Duodenal mucosa (tissue), 2 donors: Measurements from ENCODE around the gene MSRB3.
"Not testable (repeated sequence)": the region's sequence is repeated elsewhere in the genome, so short reads cannot be mapped to it uniquely, and the experiment has no call there.

Experiments
- H3K27ac ChIP-seq: one replicate; pipeline ENCODE4 v1.7.0; 2013; ENCODE audit warnings: low read depth, low read length
- H3K27me3 ChIP-seq, 2 donors: one replicate each; pipeline ENCODE4 v1.7.0; 2013; ENCODE audit warnings: low read length in 2 of 2, control low read depth in 1 of 2; ENCODE audit not compliant: insufficient read depth in 2 of 2, control insufficient read depth in 1 of 2
- H3K36me3 ChIP-seq, 2 donors: one replicate each; pipeline ENCODE4 v1.7.0; 2013; ENCODE audit warnings: low read length in 2 of 2, control low read depth in 1 of 2; ENCODE audit not compliant: insufficient read depth in 2 of 2, control insufficient read depth in 1 of 2
- H3K4me1 ChIP-seq, 2 donors: one replicate each; pipeline ENCODE4 v1.7.0; 2013; ENCODE audit warnings: low read length in 2 of 2, control low read depth in 1 of 2; ENCODE audit not compliant: insufficient read depth in 2 of 2, control insufficient read depth in 1 of 2
- H3K4me3 ChIP-seq, 2 donors: one replicate each; pipeline ENCODE4 v1.7.0; 2013; ENCODE audit warnings: low read length in 2 of 2, low read depth in 1 of 2
- H3K9ac ChIP-seq, 2 donors: one replicate each; pipeline ENCODE4 v1.7.0; 2013; ENCODE audit warnings: low read length in 2 of 2, low read depth in 1 of 2
- H3K9me3 ChIP-seq, 2 donors: one replicate each; pipeline ENCODE4 v1.7.0; 2013; ENCODE audit warnings: low read length in 2 of 2, control low read depth in 1 of 2; ENCODE audit not compliant: control insufficient read depth in 1 of 2

MSRB3 gene

DNA sequence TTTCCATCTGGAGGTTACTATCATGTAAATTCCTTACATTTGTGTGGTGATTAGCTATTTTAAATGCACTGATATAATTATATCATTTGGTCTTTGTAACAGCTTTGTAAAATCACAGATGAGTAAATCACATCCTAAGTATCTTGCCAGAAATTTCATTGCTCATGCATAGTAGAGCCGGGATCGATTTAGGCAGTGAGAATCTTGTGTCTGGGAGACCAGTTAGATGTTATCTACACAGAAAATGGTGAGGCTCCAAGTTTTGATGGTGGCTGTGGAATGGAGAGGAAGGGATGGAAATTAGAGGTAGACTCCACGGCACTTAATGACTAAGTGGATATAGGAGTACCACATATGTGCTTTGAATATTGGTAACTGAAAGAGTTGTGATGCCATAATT is 156.3 kb downstream of the MSRB3 start:
- Histone ChIP-seq H3K4me1 (no peaks in the 10 kb centered on the region), H3K27me3 (no peaks in the 10 kb centered on the region), H3K4me3 (no peak overlapping the region), H3K9ac (no peak overlapping the region), H3K27ac (no peak overlapping the region), H3K9me3 (no peaks in the 10 kb centered on the region), H3K36me3 (no peaks in the 10 kb centered on the region)

GRCh38 chr12:65443038-65443437 is 164.6 kb downstream of the MSRB3 start:
- Histone ChIP-seq H3K27me3 (no peaks in the 10 kb centered on the region), H3K4me1 (peaks cover 0 to 10% of the 10 kb centered on the region in 2 donors), H3K9ac (no peak overlapping the region), H3K36me3 (no peaks in the 10 kb centered on the region), H3K4me3 (no peak overlapping the region), H3K27ac (no peak overlapping the region), H3K9me3 (no peaks in the 10 kb centered on the region)

DNA sequence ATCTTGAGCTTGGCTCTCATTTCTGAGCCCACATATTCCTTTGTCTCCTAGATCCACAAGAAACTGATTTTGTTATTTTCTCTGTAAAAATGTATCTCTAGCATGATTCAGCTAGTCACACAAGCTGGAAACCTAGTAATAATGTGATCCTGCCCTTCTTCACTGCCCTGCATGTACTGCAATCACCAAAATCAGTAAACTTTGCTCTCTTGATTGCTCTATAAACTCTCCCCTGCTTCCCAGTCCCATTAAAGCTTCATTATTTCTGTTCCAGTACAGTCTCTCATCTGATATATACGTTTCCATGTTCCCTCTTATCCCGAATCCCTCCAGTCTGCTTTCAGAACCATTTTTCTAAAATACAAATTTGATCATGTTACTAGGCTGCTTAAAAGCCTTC is 166.5 kb downstream of the MSRB3 start:
- Histone ChIP-seq H3K4me3 (no peak overlapping the region), H3K9me3 (no peaks in the 10 kb centered on the region), H3K4me1 (peaks cover 0 to 10% of the 10 kb centered on the region in 2 donors), H3K27ac (no peak overlapping the region), H3K27me3 (no peaks in the 10 kb centered on the region), H3K9ac (no peak overlapping the region), H3K36me3 (no peaks in the 10 kb centered on the region)

GRCh38 chr12:65446901-65447300 is 168.4 kb downstream of the MSRB3 start:
- no peak overlapping the region for H3K27ac ChIP-seq
- no peaks in the 10 kb centered on the region for H3K27me3 ChIP-seq
- H3K9ac ChIP-seq: no peak overlapping the region
- no peak overlapping the region for H3K4me3 ChIP-seq
- H3K36me3 ChIP-seq: no peaks in the 10 kb centered on the region
- H3K9me3 ChIP-seq: no peaks in the 10 kb centered on the region
- peaks cover 0 to 5% of the 10 kb centered on the region in 2 donors for H3K4me1 ChIP-seq

DNA sequence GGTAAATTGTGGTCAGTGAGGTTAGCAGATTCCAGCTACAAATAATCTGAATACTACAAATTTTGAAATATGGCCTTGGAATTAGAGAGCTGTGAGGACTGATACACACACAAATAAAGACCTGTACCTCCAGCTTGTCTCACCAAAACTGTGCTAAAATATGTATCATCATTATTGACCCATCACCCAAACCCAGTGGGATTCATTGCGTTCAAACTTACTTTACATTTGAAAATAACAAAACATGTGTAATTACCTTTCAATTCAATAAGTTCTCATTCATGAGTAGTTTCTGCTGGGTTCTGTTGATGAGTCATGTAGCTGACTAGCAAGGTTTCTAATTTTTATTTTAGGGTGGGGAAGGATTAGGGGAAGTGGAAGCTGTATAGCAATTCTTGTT is 170.9 kb downstream of the MSRB3 start:
- Histone ChIP-seq H3K9ac (no peak overlapping the region), H3K36me3 (no peaks in the 10 kb centered on the region), H3K4me3 (no peak overlapping the region), H3K27ac (no peak overlapping the region), H3K9me3 (no peaks in the 10 kb centered on the region), H3K4me1 (peaks cover 0 to 5% of the 10 kb centered on the region in 2 donors), H3K27me3 (no peaks in the 10 kb centered on the region)

- Histone ChIP-seq H3K27me3 (no peaks in the 10 kb centered on the region), H3K9me3 (no peaks in the 10 kb centered on the region), H3K36me3 (no peaks in the 10 kb centered on the region), H3K4me3 (no peak overlapping the region), H3K9ac (no peak overlapping the region), H3K4me1 (no peaks in the 10 kb centered on the region), H3K27ac (no peak overlapping the region)
Measured at GRCh38 chr12:65450625-65451024, 172.1 kb downstream of the MSRB3 start.

GRCh38 chr12:65454115-65454787 is 175.8 kb downstream of the MSRB3 start:
- H3K9me3 ChIP-seq: no peaks in the 10 kb centered on the region

DNA sequence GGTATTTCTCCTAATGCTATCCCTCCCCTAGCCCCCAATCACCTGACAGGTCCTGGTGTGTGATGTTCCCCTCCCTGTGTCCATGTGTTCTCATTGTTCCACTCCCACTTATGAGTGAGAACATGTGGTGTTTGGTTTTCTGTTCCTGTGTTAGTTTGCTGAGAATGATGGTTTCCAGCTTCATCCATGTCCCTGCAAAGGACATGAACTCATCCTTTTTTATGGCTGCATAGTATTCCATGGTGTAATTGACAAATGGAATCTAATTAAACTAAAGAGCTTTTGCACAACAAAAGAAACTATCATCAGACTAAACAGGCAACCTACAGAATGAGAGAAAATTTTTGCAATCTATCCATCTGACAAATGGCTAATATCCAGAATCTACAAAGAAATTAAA is 178.9 kb downstream of the MSRB3 start:
- H3K27me3 ChIP-seq, H3K9ac ChIP-seq, H3K36me3 ChIP-seq, H3K27ac ChIP-seq, H3K9me3 ChIP-seq, H3K4me3 ChIP-seq: not testable (repeated sequence)
- peaks cover 0 to 13% of the 10 kb centered on the region in 2 donors for H3K4me1 ChIP-seq

More at GRCh38 chr12:65454115-65454787, 175.8 kb downstream of the MSRB3 start:
- no peak overlapping the region for H3K27ac ChIP-seq
- H3K36me3 ChIP-seq: no peaks in the 10 kb centered on the region
- no peak overlapping the region for H3K4me3 ChIP-seq
- no peaks in the 10 kb centered on the region for H3K4me1 ChIP-seq
- H3K27me3 ChIP-seq: no peaks in the 10 kb centered on the region
- no peak overlapping the region for H3K9ac ChIP-seq

- Histone ChIP-seq H3K36me3 (no peaks in the 10 kb centered on the region), H3K9ac (no peak overlapping the region), H3K4me1 (peaks cover 4 to 17% of the 10 kb centered on the region in 2 donors), H3K9me3 (no peaks in the 10 kb centered on the region), H3K27me3 (no peaks in the 10 kb centered on the region), H3K27ac (no peak overlapping the region), H3K4me3 (no peak overlapping the region)
Measured at GRCh38 chr12:65458718-65459117, 180.2 kb downstream of the MSRB3 start.

DNA sequence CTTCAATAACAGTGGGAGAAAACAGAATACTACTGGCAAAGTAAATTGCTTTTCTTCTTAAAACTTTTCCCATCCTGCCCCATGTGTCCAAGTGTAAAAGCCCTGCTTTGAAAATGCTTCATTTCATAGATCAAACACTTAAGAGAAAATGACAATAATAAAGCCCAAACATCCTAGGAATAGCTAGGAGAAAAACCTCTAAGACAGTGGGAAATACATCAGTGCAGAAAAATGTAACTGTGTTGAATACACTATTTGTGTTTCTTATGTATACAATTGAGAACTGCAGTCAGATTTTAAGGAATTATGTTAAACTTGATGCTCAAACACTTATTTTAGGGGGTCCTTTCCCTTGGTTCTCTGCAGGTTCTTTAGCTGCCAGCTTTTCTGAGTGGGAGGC is 181.1 kb downstream of the MSRB3 start:
- Histone ChIP-seq H3K4me3 (no peak overlapping the region), H3K36me3 (no peaks in the 10 kb centered on the region), H3K4me1 (peaks cover 9 to 21% of the 10 kb centered on the region in 2 donors), H3K9me3 (no peaks in the 10 kb centered on the region), H3K9ac (no peak overlapping the region), H3K27ac (no peak overlapping the region), H3K27me3 (no peaks in the 10 kb centered on the region)
